Measurements from ENCODE around the gene TMOD1. TPM values are rescaled to one million over a fixed set of nuclear protein-coding genes. Genes with fewer than 3 reads are reported as not detected.

Gene TMOD1
- total RNA-seq, 1 experiment from 2014 or later: not detected

GRCh38 chr9:97528529-97529230, 27.2 kb downstream of the TMOD1 start:
- Histone ChIP-seq H3K9me3 (ENCODE audit: low read length) (no peaks in the 10 kb centered on the region), H3K79me2 (ENCODE audit: low read length) (no peaks in the 10 kb centered on the region), H3K27ac (ENCODE audit: low read length) (no peak overlapping the region), H3K4me2 (ENCODE audit: low read length) (no peak overlapping the region), H2AFZ (ENCODE audit: low read length) (no peak overlapping the region), H3K9ac (ENCODE audit: low read length) (no peak overlapping the region), H3F3A (ENCODE audit: low read length, unreplicated experiment) (no peaks in the 10 kb centered on the region), H3K4me3 (ENCODE audit: low read length) (no peak overlapping the region), H3K9me2 (replicated peaks; ENCODE audit: low read length) (no peaks in the 10 kb centered on the region), H4K20me1 (ENCODE audit: low read length) (no peaks in the 10 kb centered on the region), H3K4me1 (ENCODE audit: insufficient read depth, low read length) (peaks cover 19% of the 10 kb centered on the region), H3K36me3 (ENCODE audit: low read depth, low read length) (no peaks in the 10 kb centered on the region), H3K27me3 (ENCODE audit: low read length) (no peaks in the 10 kb centered on the region)
- ChIA-PET POLR2A (ENCODE audit: unreplicated experiment) (no interaction called here), CTCF (no interaction called here)
- BruUV-seq (replicated peaks): no TSS peak
- ATAC-seq (no peak; the same call in 1 of the 2 replicates), DNase-seq (peak; percentile 9)
- no peak for TF ChIP-seq EZH2phosphoT487 (IDR thresholded peaks at IDR 0.05; ENCODE audit: borderline replicate concordance, low read length)
- no peak for TF ChIP-seq CTCF (conservative IDR thresholded peaks at IDR 0.05; ENCODE audit: low read depth, low read length)
- no peak for TF ChIP-seq EZH2 (IDR thresholded peaks at IDR 0.05; ENCODE audit: low read length, unreplicated experiment)
- intact Hi-C loops (cut with micrococcal nuclease): no loop called here

GRCh38 chr9:97529363-97530076, 28.1 kb downstream of the TMOD1 start:
- no peaks in the 10 kb centered on the region for H3K9me2 ChIP-seq (replicated peaks; ENCODE audit: low read length)
- H4K20me1 ChIP-seq (ENCODE audit: low read length): no peaks in the 10 kb centered on the region
- ATAC-seq (peak; percentile 62), DNase-seq (peak; percentile 55)
- CTCF ChIA-PET: no interaction called here
- BruUV-seq (replicated peaks): no TSS peak
- H2AFZ ChIP-seq (ENCODE audit: low read length): no peak overlapping the region
- peaks cover 19% of the 10 kb centered on the region for H3K4me1 ChIP-seq (ENCODE audit: insufficient read depth, low read length)
- no peak overlapping the region for H3K4me3 ChIP-seq (ENCODE audit: low read length)
- H3K9ac ChIP-seq (ENCODE audit: low read length): no peak overlapping the region
- TF ChIP-seq CTCF (conservative IDR thresholded peaks at IDR 0.05; ENCODE audit: low read depth, low read length) (no peak), EZH2 (IDR thresholded peaks at IDR 0.05; ENCODE audit: low read length, unreplicated experiment) (no peak), EZH2phosphoT487 (IDR thresholded peaks at IDR 0.05; ENCODE audit: borderline replicate concordance, low read length) (no peak)
- no peaks in the 10 kb centered on the region for H3F3A ChIP-seq (ENCODE audit: low read length, unreplicated experiment)
- H3K79me2 ChIP-seq (ENCODE audit: low read length): no peaks in the 10 kb centered on the region
- intact Hi-C loops (cut with micrococcal nuclease): no loop called here
- H3K36me3 ChIP-seq (ENCODE audit: low read depth, low read length): no peaks in the 10 kb centered on the region
- H3K27me3 ChIP-seq (ENCODE audit: low read length): no peaks in the 10 kb centered on the region
- 0 out of 2 replicates have a peak overlapping the region, but pooled peaks have one; percentile 26 for H3K4me2 ChIP-seq (ENCODE audit: low read length)
- POLR2A ChIA-PET (ENCODE audit: unreplicated experiment): no interaction called here
- H3K9me3 ChIP-seq (ENCODE audit: low read length): no peaks in the 10 kb centered on the region
- 0 out of 2 replicates have a peak overlapping the region, but pooled peaks have one; percentile 11 for H3K27ac ChIP-seq (ENCODE audit: low read length)

GRCh38 chr9:97531888-97532376, 30.5 kb downstream of the TMOD1 start:
- no peaks in the 10 kb centered on the region for H3K9me2 ChIP-seq (replicated peaks; ENCODE audit: low read length)
- intact Hi-C loops (cut with micrococcal nuclease): no loop called here
- BruUV-seq (replicated peaks): no TSS peak
- H4K20me1 ChIP-seq (ENCODE audit: low read length): no peaks in the 10 kb centered on the region
- H3K9ac ChIP-seq (ENCODE audit: low read length): no peak overlapping the region
- H3K4me1 ChIP-seq (ENCODE audit: insufficient read depth, low read length): peaks cover 7% of the 10 kb centered on the region
- H2AFZ ChIP-seq (ENCODE audit: low read length): no peak overlapping the region
- no peaks in the 10 kb centered on the region for H3K36me3 ChIP-seq (ENCODE audit: low read depth, low read length)
- H3K9me3 ChIP-seq (ENCODE audit: low read length): no peaks in the 10 kb centered on the region
- H3K4me2 ChIP-seq (ENCODE audit: low read length): no peak overlapping the region
- H3K79me2 ChIP-seq (ENCODE audit: low read length): no peaks in the 10 kb centered on the region
- TF ChIP-seq CTCF (conservative IDR thresholded peaks at IDR 0.05; ENCODE audit: low read depth, low read length) (no peak), EZH2 (IDR thresholded peaks at IDR 0.05; ENCODE audit: low read length, unreplicated experiment) (no peak), EZH2phosphoT487 (IDR thresholded peaks at IDR 0.05; ENCODE audit: borderline replicate concordance, low read length) (no peak)
- ChIA-PET CTCF (no interaction called here), POLR2A (ENCODE audit: unreplicated experiment) (no interaction called here)
- no peaks in the 10 kb centered on the region for H3K27me3 ChIP-seq (ENCODE audit: low read length)
- no peak overlapping the region for H3K4me3 ChIP-seq (ENCODE audit: low read length)
- ATAC-seq: no peak
- no peak overlapping the region for H3K27ac ChIP-seq (ENCODE audit: low read length)
- no peak for DNase-seq
- H3F3A ChIP-seq (ENCODE audit: low read length, unreplicated experiment): no peaks in the 10 kb centered on the region
